Measurements from ENCODE around the gene CCDC144A.
"Not testable (repeated sequence)": the region's sequence is repeated elsewhere in the genome, so short reads cannot be mapped to it uniquely, and the experiment has no call there.

DNA sequence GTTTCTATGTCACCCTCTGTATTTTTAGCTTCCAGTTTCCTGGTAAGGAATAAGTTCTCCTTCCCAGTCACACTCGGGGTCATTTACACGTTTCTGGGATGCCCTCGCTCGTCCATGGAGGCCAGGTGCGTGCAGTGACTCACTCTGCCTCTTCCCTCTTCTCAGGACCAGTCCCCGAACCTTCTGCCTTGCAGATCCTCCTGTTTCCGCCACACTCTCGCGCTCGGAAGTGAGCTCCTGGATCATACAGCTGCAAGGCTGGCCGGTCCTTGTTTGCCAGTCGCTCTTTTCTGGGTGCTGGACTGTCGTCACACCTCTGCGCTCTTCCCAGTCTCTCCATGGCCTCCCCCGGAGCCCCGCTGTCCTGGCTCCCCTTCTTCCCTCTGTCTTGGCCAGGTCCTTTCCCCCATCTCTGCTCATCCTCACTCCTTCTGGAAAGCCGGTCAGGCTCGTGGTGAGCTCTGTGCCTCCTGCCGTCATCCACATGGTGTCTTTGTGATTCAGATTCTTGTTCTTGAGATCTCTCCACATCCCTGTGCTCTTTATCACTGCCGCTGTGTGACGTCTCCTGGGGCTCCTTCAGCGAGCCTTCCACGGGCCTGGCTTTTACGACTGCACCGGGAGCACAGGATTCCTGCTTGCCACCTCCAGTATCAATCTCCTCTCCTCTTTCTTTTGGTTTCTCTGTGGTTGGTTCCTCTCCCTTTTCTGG, 55.6 kb downstream of the CCDC144A start:
- TF ChIP-seq, protein P1, sequence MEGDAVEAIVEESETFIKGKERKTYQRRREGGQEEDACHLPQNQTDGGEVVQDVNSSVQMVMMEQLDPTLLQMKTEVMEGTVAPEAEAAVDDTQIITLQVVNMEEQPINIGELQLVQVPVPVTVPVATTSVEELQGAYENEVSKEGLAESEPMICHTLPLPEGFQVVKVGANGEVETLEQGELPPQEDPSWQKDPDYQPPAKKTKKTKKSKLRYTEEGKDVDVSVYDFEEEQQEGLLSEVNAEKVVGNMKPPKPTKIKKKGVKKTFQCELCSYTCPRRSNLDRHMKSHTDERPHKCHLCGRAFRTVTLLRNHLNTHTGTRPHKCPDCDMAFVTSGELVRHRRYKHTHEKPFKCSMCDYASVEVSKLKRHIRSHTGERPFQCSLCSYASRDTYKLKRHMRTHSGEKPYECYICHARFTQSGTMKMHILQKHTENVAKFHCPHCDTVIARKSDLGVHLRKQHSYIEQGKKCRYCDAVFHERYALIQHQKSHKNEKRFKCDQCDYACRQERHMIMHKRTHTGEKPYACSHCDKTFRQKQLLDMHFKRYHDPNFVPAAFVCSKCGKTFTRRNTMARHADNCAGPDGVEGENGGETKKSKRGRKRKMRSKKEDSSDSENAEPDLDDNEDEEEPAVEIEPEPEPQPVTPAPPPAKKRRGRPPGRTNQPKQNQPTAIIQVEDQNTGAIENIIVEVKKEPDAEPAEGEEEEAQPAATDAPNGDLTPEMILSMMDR (IDR thresholded peaks at IDR 0.05 in 4 of 5, conservative IDR thresholded peaks at IDR 0.05 in 1 of 5): not testable (repeated sequence)
- TF ChIP-seq POLR2A (IDR thresholded peaks at IDR 0.05): not testable (repeated sequence)
